ENCODE data around the gene PTPRE. TPM values are rescaled to one million over a fixed set of nuclear protein-coding genes. Genes with fewer than 3 reads are reported as not detected.

PTPRE gene
- polyA plus RNA-seq, 1 of the 3 experiments (the other 2 are of a cell fraction): 11.8 TPM

- H3K36me3 ChIP-seq (replicated peaks in 1 of 2; ENCODE audit: control insufficient read depth in 1 of 2, insufficient read depth in 2 of 2, low read length in 1 of 2): no peaks in the 10 kb centered on the region
- H3K9me3 ChIP-seq: no peaks in the 10 kb centered on the region
- 41% methylated on average over 5 of the region's 5 CpGs for WGBS (ENCODE audit: low lambda C conversion rate)
- no peak for DNase-seq
- H2AFZ ChIP-seq (ENCODE audit: low read depth): peak overlapping the region; percentile 8; the same call in 1 of the 2 replicates
- no peak overlapping the region for H3K9ac ChIP-seq
- peaks cover 9 to 10% of the 10 kb centered on the region in 2 experiments; a peak in 1 of 4 replicates for H3K4me1 ChIP-seq (ENCODE audit: control insufficient read depth in 1 of 2, insufficient read depth in 2 of 2, low read depth in 1 of 2, low read length in 1 of 2)
- H4K20me1 ChIP-seq (ENCODE audit: insufficient read depth): no peaks in the 10 kb centered on the region
- ChIA-PET CTCF (interaction anchor here (1.1 to 6.6 kb wide), 5 partner anchors 11 to 285 kb away, joined by 3 to 34 read pairs (median 4); partner anchors contain the start of gene PTPRE), POLR2A (no interaction called here)
- H3K4me2 ChIP-seq: no peak overlapping the region
- no peaks in the 10 kb centered on the region for H3F3A ChIP-seq (replicated peaks; ENCODE audit: insufficient read depth)
- peak overlapping the region in 1 of 2 experiments; percentile 38; a peak in 2 of 4 replicates for H3K27ac ChIP-seq (ENCODE audit: low read depth in 2 of 2, low read length in 1 of 2)
- TF ChIP-seq NFIC (IDR thresholded peaks at IDR 0.05; ENCODE audit: borderline replicate concordance) (peak; percentile 31; the same call in 1 of the 2 replicates), MEF2A (IDR thresholded peaks at IDR 0.05; ENCODE audit: borderline replicate concordance, low read depth) (no peak)
- H3K79me2 ChIP-seq (ENCODE audit: insufficient read depth): no peaks in the 10 kb centered on the region
- no peak overlapping the region for H3K4me3 ChIP-seq (ENCODE audit: low read depth in 2 of 2, low read length in 1 of 2)
- H3K9me2 ChIP-seq: no peaks in the 10 kb centered on the region
- no peaks in the 10 kb centered on the region for H3K27me3 ChIP-seq (ENCODE audit: insufficient read depth)
Observed at GRCh38 chr10:128000471-128001362, 93.8 kb downstream of the PTPRE start.

DNA sequence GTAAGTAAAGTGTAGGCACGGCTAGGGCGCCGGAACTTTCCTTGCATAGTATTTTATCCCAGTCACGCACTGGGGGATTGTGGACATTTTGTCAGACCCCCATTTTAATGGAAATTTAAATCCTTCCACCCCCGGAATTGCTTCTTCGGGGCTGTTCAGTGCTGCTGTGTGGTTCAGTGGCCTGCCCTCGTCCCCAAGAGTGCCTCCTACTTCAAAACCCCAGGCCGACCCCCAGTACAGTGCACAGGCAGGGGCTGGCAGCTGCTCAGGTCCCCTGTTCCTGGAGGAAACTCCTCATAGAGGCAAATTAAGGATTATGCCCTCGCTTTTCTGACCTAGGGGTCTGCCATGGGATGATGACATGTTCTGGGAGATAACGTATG is 94.5 kb downstream of the PTPRE start:
- 83% methylated on average over 10 of the region's 10 CpGs for WGBS (ENCODE audit: low lambda C conversion rate)
- Histone ChIP-seq H3K27me3 (ENCODE audit: insufficient read depth) (no peaks in the 10 kb centered on the region), H4K20me1 (ENCODE audit: insufficient read depth) (no peaks in the 10 kb centered on the region), H3K9ac (no peak overlapping the region), H3K9me3 (no peaks in the 10 kb centered on the region), H3K4me2 (no peak overlapping the region), H3F3A (replicated peaks; ENCODE audit: insufficient read depth) (no peaks in the 10 kb centered on the region), H3K4me3 (ENCODE audit: low read depth in 2 of 2, low read length in 1 of 2) (no peak overlapping the region), H3K36me3 (replicated peaks in 1 of 2; ENCODE audit: control insufficient read depth in 1 of 2, insufficient read depth in 2 of 2, low read length in 1 of 2) (no peaks in the 10 kb centered on the region), H3K79me2 (ENCODE audit: insufficient read depth) (no peaks in the 10 kb centered on the region), H3K27ac (ENCODE audit: low read depth in 2 of 2, low read length in 1 of 2) (no peak overlapping the region), H2AFZ (ENCODE audit: low read depth) (no peak overlapping the region), H3K4me1 (ENCODE audit: control insufficient read depth in 1 of 2, insufficient read depth in 2 of 2, low read depth in 1 of 2, low read length in 1 of 2) (peaks cover 9 to 10% of the 10 kb centered on the region in 2 experiments; a peak in 1 of 4 replicates), H3K9me2 (no peaks in the 10 kb centered on the region)
- ChIA-PET CTCF (interaction anchor here (1.1 to 6.6 kb wide), 4 partner anchors 10 to 286 kb away, joined by 4 to 34 read pairs (median 18); partner anchors contain the start of gene PTPRE), POLR2A (no interaction called here)
- no peak for DNase-seq
- TF ChIP-seq, protein P1, sequence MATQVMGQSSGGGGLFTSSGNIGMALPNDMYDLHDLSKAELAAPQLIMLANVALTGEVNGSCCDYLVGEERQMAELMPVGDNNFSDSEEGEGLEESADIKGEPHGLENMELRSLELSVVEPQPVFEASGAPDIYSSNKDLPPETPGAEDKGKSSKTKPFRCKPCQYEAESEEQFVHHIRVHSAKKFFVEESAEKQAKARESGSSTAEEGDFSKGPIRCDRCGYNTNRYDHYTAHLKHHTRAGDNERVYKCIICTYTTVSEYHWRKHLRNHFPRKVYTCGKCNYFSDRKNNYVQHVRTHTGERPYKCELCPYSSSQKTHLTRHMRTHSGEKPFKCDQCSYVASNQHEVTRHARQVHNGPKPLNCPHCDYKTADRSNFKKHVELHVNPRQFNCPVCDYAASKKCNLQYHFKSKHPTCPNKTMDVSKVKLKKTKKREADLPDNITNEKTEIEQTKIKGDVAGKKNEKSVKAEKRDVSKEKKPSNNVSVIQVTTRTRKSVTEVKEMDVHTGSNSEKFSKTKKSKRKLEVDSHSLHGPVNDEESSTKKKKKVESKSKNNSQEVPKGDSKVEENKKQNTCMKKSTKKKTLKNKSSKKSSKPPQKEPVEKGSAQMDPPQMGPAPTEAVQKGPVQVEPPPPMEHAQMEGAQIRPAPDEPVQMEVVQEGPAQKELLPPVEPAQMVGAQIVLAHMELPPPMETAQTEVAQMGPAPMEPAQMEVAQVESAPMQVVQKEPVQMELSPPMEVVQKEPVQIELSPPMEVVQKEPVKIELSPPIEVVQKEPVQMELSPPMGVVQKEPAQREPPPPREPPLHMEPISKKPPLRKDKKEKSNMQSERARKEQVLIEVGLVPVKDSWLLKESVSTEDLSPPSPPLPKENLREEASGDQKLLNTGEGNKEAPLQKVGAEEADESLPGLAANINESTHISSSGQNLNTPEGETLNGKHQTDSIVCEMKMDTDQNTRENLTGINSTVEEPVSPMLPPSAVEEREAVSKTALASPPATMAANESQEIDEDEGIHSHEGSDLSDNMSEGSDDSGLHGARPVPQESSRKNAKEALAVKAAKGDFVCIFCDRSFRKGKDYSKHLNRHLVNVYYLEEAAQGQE (IDR thresholded peaks at IDR 0.05; ENCODE audit: low read depth, low read length): no peak

DNA sequence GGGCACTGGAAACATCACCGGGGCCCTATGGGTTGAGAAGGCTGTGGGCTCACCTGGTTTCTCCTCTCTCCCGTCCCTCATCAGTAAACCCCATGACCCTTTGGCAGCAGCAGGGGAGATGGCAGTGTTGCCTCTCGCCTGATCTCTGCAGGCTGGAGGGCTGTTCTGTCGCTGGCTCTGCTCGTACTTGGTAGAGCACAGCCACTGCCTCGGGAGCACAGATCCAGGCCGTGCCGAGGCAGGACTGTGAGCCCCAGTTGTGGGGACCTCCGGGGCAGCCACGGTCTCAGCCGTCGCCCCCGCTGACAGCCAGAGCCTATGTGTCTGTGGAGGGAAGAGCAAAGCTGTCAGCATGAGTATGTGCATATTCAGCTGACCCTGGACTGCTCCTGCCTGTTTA is 94.9 kb downstream of the PTPRE start:
- 86% methylated on average over 11 of the region's 13 CpGs for WGBS (ENCODE audit: low lambda C conversion rate)
- Histone ChIP-seq H3K4me2 (no peak overlapping the region), H3K79me2 (ENCODE audit: insufficient read depth) (no peaks in the 10 kb centered on the region), H3K9ac (no peak overlapping the region), H3K27ac (ENCODE audit: low read depth in 2 of 2, low read length in 1 of 2) (no peak overlapping the region), H4K20me1 (ENCODE audit: insufficient read depth) (no peaks in the 10 kb centered on the region), H3K9me3 (no peaks in the 10 kb centered on the region), H3K9me2 (no peaks in the 10 kb centered on the region), H3K36me3 (replicated peaks in 1 of 2; ENCODE audit: control insufficient read depth in 1 of 2, insufficient read depth in 2 of 2, low read length in 1 of 2) (no peaks in the 10 kb centered on the region), H3K4me1 (ENCODE audit: control insufficient read depth in 1 of 2, insufficient read depth in 2 of 2, low read depth in 1 of 2, low read length in 1 of 2) (peaks cover 9 to 10% of the 10 kb centered on the region in 2 experiments; a peak in 1 of 4 replicates), H3K4me3 (ENCODE audit: low read depth in 2 of 2, low read length in 1 of 2) (no peak overlapping the region), H3K27me3 (ENCODE audit: insufficient read depth) (no peaks in the 10 kb centered on the region), H3F3A (replicated peaks; ENCODE audit: insufficient read depth) (no peaks in the 10 kb centered on the region), H2AFZ (ENCODE audit: low read depth) (no peak overlapping the region)
- TF ChIP-seq USF2 (IDR thresholded peaks at IDR 0.05; ENCODE audit: borderline replicate concordance, low read depth, low read length): no peak
- TF ChIP-seq EZH2phosphoT487 (IDR thresholded peaks at IDR 0.05; ENCODE audit: borderline replicate concordance, low read depth): no peak
- TF ChIP-seq CTCF (IDR thresholded peaks at IDR 0.05): no peak
- TF ChIP-seq GABPA (IDR thresholded peaks at IDR 0.05; ENCODE audit: low read depth): no peak
- no peak for TF ChIP-seq POLR2AphosphoS5 (IDR thresholded peaks at IDR 0.05; ENCODE audit: low read depth, low read length)
- TF ChIP-seq, protein P2, sequence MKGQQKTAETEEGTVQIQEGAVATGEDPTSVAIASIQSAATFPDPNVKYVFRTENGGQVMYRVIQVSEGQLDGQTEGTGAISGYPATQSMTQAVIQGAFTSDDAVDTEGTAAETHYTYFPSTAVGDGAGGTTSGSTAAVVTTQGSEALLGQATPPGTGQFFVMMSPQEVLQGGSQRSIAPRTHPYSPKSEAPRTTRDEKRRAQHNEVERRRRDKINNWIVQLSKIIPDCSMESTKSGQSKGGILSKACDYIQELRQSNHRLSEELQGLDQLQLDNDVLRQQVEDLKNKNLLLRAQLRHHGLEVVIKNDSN (IDR thresholded peaks at IDR 0.05; ENCODE audit: borderline replicate concordance, low read depth): no peak
- no peak for TF ChIP-seq FOSL2 (IDR thresholded peaks at IDR 0.05; ENCODE audit: borderline replicate concordance, low read depth)
- no peak for TF ChIP-seq MXI1 (IDR thresholded peaks at IDR 0.05; ENCODE audit: low read depth, low read length)
- TF ChIP-seq NRF1 (IDR thresholded peaks at IDR 0.05; ENCODE audit: low read depth, low read length): no peak
- DNase-seq: no peak
- ChIA-PET POLR2A (no interaction called here), CTCF (interaction anchor here (4.7 to 6.6 kb wide), 2 partner anchors 10 to 95 kb away, joined by 31 to 34 read pairs; partner anchors contain the start of gene PTPRE)
